ENCODE results near the gene MYO7B.

Gene MYO7B

GRCh38 chr2:127683757-127684156, 148.3 kb downstream of the MYO7B start:
- DNase-seq (ENCODE audit: low spot score), result no peak
- no peaks in the 10 kb centered on the region for H3K36me3 ChIP-seq (replicated peaks in 1 of 2; ENCODE audit: control insufficient read depth in 2 of 2, insufficient read depth in 2 of 2, low read length in 2 of 2)
- peak overlapping the region in 1 of 2 donors; percentile 67 for H3K4me3 ChIP-seq (ENCODE audit: low read length in 2 of 2)
- H2BK5ac ChIP-seq (ENCODE audit: low read length), result no peak overlapping the region
- peak overlapping the region; percentile 56 for H2AFZ ChIP-seq (ENCODE audit: low read length)
- H2BK15ac ChIP-seq (ENCODE audit: low read length), result no peak overlapping the region
- H3K9me3 ChIP-seq (replicated peaks in 1 of 2; ENCODE audit: control insufficient read depth in 2 of 2, insufficient read depth in 1 of 2, low read depth in 1 of 2, low read length in 2 of 2), result peaks cover 0 to under 1% of the 10 kb centered on the region in 2 donors
- H3K27me3 ChIP-seq (ENCODE audit: control insufficient read depth in 3 of 3, insufficient read depth in 3 of 3, low read depth in 1 of 3, low read length in 3 of 3), result peaks cover 0 to 40% (median 0%) of the 10 kb centered on the region in 3 experiments
- peaks cover 3 to 10% of the 10 kb centered on the region in 2 donors for H3K4me1 ChIP-seq (ENCODE audit: control insufficient read depth in 2 of 2, insufficient read depth in 1 of 2, low read depth in 1 of 2, low read length in 2 of 2)
- peak overlapping the region; percentile 68 for H3K9ac ChIP-seq (ENCODE audit: low read depth, low read length, poor library complexity)
- peak overlapping the region; percentile 88 for H2BK12ac ChIP-seq (ENCODE audit: low read length)
- H3K4ac ChIP-seq (ENCODE audit: low read length), result peak overlapping the region; percentile 43
- no peak overlapping the region for H4K91ac ChIP-seq (ENCODE audit: low read depth, low read length, poor library complexity)
- H3K14ac ChIP-seq (ENCODE audit: low read length), result peak overlapping the region; percentile 87
- peak overlapping the region; percentile 84 for H3K18ac ChIP-seq (ENCODE audit: low read length)
- peak overlapping the region; percentile 23 for H4K8ac ChIP-seq (ENCODE audit: low read depth, low read length)
- H2BK120ac ChIP-seq (ENCODE audit: low read depth, low read length), result no peak overlapping the region
- H3K23ac ChIP-seq (ENCODE audit: low read depth, low read length, poor library complexity), result no peak overlapping the region
- H2AK5ac ChIP-seq (ENCODE audit: low read depth, low read length), result peak overlapping the region; percentile 82
- no peak overlapping the region for H3K4me2 ChIP-seq (ENCODE audit: insufficient read depth, low read length, poor library complexity, severe bottlenecking)
- no peaks in the 10 kb centered on the region for H3K79me1 ChIP-seq (ENCODE audit: low read depth, low read length)
- no peak overlapping the region for H3K27ac ChIP-seq (replicated peaks; ENCODE audit: low read length)
- WGBS, 2 donors (ENCODE audit: extremely low coverage in 2 of 2, insufficient read length in 2 of 2, insufficient replicate concordance in 1 of 2), result no CpG with 5 or more reads among the region's 15 CpGs

- Histone ChIP-seq H3K4me3 (ENCODE audit: low read length in 2 of 2) (no peak overlapping the region), H2BK15ac (ENCODE audit: low read length) (no peak overlapping the region), H2AFZ (ENCODE audit: low read length) (no peak overlapping the region), H2BK12ac (ENCODE audit: low read length) (no peak overlapping the region), H4K91ac (ENCODE audit: low read depth, low read length, poor library complexity) (no peak overlapping the region), H3K18ac (ENCODE audit: low read length) (no peak overlapping the region), H2BK120ac (ENCODE audit: low read depth, low read length) (no peak overlapping the region), H4K8ac (ENCODE audit: low read depth, low read length) (no peak overlapping the region), H3K79me1 (ENCODE audit: low read depth, low read length) (no peaks in the 10 kb centered on the region), H3K4ac (ENCODE audit: low read length) (no peak overlapping the region), H3K9ac (ENCODE audit: low read depth, low read length, poor library complexity) (no peak overlapping the region), H3K27ac (replicated peaks; ENCODE audit: low read length) (no peak overlapping the region), H2BK5ac (ENCODE audit: low read length) (no peak overlapping the region), H3K9me3 (replicated peaks in 1 of 2; ENCODE audit: control insufficient read depth in 2 of 2, insufficient read depth in 1 of 2, low read depth in 1 of 2, low read length in 2 of 2) (peaks cover 4 to 6% of the 10 kb centered on the region in 2 donors), H3K4me1 (ENCODE audit: control insufficient read depth in 2 of 2, insufficient read depth in 1 of 2, low read depth in 1 of 2, low read length in 2 of 2) (peaks cover 3 to 10% of the 10 kb centered on the region in 2 donors), H3K14ac (ENCODE audit: low read length) (no peak overlapping the region), H3K4me2 (ENCODE audit: insufficient read depth, low read length, poor library complexity, severe bottlenecking) (no peak overlapping the region), H3K27me3 (ENCODE audit: control insufficient read depth in 3 of 3, insufficient read depth in 3 of 3, low read depth in 1 of 3, low read length in 3 of 3) (peaks cover 0 to 23% (median 0%) of the 10 kb centered on the region in 3 experiments), H2AK5ac (ENCODE audit: low read depth, low read length) (no peak overlapping the region), H3K23ac (ENCODE audit: low read depth, low read length, poor library complexity) (no peak overlapping the region), H3K36me3 (replicated peaks in 1 of 2; ENCODE audit: control insufficient read depth in 2 of 2, insufficient read depth in 2 of 2, low read length in 2 of 2) (no peaks in the 10 kb centered on the region)
- WGBS, 2 donors (ENCODE audit: extremely low coverage in 2 of 2, insufficient read length in 2 of 2, insufficient replicate concordance in 1 of 2), result no CpG with 5 or more reads among the region's 8 CpGs
- DNase-seq (ENCODE audit: low spot score), result no peak
These were observed 150.1 kb downstream of the MYO7B start for GRCh38 chr2:127685410-127686080.
